ENCODE results near the gene KRTAP10-6.
"Not testable (repeated sequence)": the region's sequence is repeated elsewhere in the genome, so short reads cannot be mapped to it uniquely, and the experiment has no call there.

Gene KRTAP10-6

GRCh38 chr21:44578371-44579055 lies 13.8 kb downstream of the KRTAP10-6 start:
- no peak for DNase-seq

GRCh38 chr21:44576025-44576420 lies 16.3 kb downstream of the KRTAP10-6 start:
- DNase-seq, result no peak

GRCh38 chr21:44575307-44576024 lies 16.8 kb downstream of the KRTAP10-6 start:
- no peak for DNase-seq

- no peak for DNase-seq
These were observed 17.6 kb downstream of the KRTAP10-6 start for GRCh38 chr21:44574457-44575306.

GRCh38 chr21:44573630-44574456 lies 18.5 kb downstream of the KRTAP10-6 start, which contains the start of gene KRTAP10-4:
Gene KRTAP10-4, plus strand, starts transcription at chr21:44573729. Its CDS starts 30 bp downstream, at chr21:44573759.
- DNase-seq, result not testable (repeated sequence)

- peak; percentile 20 for DNase-seq
These were observed 19.2 kb downstream of the KRTAP10-6 start for GRCh38 chr21:44572959-44573583.

- no peak for DNase-seq
These were observed 20.2 kb downstream of the KRTAP10-6 start for GRCh38 chr21:44571844-44572782.

- DNase-seq, result no peak
These were observed 21.0 kb downstream of the KRTAP10-6 start for GRCh38 chr21:44571296-44571695.

- no peak for DNase-seq
These were observed 22.3 kb downstream of the KRTAP10-6 start for GRCh38 chr21:44569861-44570517.

- DNase-seq, result no peak
These were observed 23.4 kb downstream of the KRTAP10-6 start for GRCh38 chr21:44568667-44569556.

- DNase-seq, result no peak
These were observed 24.0 kb downstream of the KRTAP10-6 start for GRCh38 chr21:44568261-44568660.

- DNase-seq, result no peak
These were observed 24.7 kb downstream of the KRTAP10-6 start for GRCh38 chr21:44567481-44568171.

- DNase-seq, result no peak
These were observed 25.9 kb downstream of the KRTAP10-6 start for GRCh38 chr21:44566403-44566802.

GRCh38 chr21:44564886-44565598 lies 27.3 kb downstream of the KRTAP10-6 start:
- no peak for DNase-seq

- DNase-seq, result no peak
These were observed 28.2 kb downstream of the KRTAP10-6 start for GRCh38 chr21:44564099-44564498.

GRCh38 chr21:44558695-44559094 lies 33.6 kb downstream of the KRTAP10-6 start, which contains the start of gene KRTAP10-3:
Gene KRTAP10-3, minus strand, starts transcription at chr21:44558795. Its CDS starts 80 bp downstream, at chr21:44558715.
- DNase-seq, result no peak

- DNase-seq, result not testable (repeated sequence)
These were observed 34.0 kb downstream of the KRTAP10-6 start for GRCh38 chr21:44558329-44558675.

Data from fibroblast of skin of back (primary cell).